Ureter (tissue), 1 donor: Measurements from ENCODE around the gene TBX20. TPM values are rescaled to one million over a fixed set of nuclear protein-coding genes. Genes with fewer than 3 reads are reported as not detected.
"Not testable (repeated sequence)": the region's sequence is repeated elsewhere in the genome, so short reads cannot be mapped to it uniquely, and the experiment has no call there.

ENCODE experiments used
- DNase-seq: peaks from one replicate; pipeline ENCODE4 v3.0.0-alpha.2; 2020; ENCODE audit warnings: low spot score
- total RNA-seq: library from RNA; stranded (reverse); gene quantifications from one replicate; pipeline ENCODE4 v1.2.4, GENCODE V29; 2023
- donor health status: DM: yes; HTN: yes; CAD: no.

The TBX20 gene
- total RNA-seq, 1 donor from 2014 or later = not detected

GRCh38 chr7:35161059-35161740, 92.7 kb downstream of the TBX20 start:
- DNase-seq = not testable (repeated sequence)

Other genes starting within 250 kb of the TBX20 start
- gene DPY19L1, start 216.6 kb downstream of the TBX20 start, total RNA-seq = 18.4 TPM